Left kidney (tissue), 2 donors: Measurements from ENCODE around the gene LRRC31. TPM values are rescaled to one million over a fixed set of nuclear protein-coding genes. Genes with fewer than 3 reads are reported as not detected.

ENCODE experiments used
- DNase-seq: peaks from one replicate; pipeline ENCODE4 v3.0.0-alpha.2; 2013
- polyA plus RNA-seq: library from polyadenylated mRNA; unstranded; fragments of 120-200 nt; gene quantifications from one replicate; pipeline ENCODE4 v1.2.1, GENCODE V29; 2013; ENCODE audit not compliant: insufficient read length

LRRC31 gene
- polyA plus RNA-seq, 1 donor: 0.38 TPM

DNA sequence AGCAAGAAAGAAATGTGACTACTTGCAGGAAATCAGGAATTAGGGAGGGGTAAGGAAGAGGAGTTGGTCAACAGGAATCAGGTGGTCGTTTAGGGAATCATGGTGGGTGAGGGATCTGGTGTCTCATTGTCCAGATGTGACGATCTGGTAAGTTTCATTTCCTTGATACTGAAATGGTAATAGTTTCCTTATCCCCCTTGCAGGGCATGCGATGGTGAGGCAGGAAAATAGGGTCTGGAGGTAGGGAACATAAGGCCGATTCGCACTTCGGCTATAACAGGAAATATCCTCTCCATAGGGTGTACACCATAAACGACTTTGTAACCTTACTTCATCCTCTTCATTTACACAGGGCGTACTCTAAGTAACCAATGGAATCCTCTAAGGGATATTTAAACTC lies 56.5 kb downstream of the LRRC31 start:
- no peak for DNase-seq

DNA sequence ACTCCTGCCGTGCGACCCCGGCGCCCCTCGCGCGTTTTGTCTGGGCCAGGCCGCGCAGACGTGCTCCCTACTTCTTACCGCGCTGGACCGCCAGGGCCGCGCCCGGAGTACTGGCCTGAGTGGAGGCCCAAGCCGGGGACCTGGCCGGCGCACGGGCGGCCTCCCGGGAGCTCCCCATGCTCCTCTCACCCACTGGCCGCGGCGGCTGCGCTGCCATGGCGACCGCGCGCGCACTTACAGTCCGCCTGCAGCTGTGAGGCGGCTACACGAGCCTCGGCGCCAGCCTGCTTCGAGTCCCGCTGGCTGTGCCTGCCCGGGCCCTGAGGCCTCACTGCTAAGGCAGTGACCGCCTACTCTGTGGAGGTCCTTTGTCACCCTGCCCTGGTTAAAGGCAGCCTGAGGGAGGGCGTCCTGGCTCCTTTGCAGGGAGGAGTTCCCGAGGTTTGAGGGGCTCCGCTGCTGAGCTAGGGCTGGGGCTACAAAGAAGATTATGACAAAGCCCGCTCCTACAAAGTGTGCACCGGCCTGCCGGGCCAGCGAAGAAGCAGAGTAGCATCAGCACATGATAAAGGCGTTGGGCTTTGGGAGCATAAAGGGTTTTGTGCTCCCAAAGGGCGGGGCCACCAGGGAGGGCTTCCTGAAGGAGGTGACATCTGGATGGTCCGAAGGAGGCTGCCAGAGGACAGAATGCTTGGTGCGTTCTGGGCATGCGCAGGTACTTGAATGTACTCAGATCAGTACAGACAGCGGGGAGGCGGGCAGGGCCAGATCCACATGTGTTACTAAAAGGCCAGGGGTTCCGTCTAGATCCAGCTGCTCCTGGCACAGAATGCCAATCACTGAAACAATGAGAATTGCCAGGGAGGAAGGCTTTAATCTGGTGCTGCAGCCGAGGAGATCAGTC lies 57.2 kb downstream of the LRRC31 start, which contains the start of the genes LRRC34 and LRRIQ4:
Gene LRRC34, minus strand, starts transcription at position 573 of the 904 bp plus-strand sequence. Its CDS starts 356 bp downstream, at position 217.
Gene LRRIQ4, plus strand, starts transcription at position 539 of the 904 bp plus-strand sequence. CDS start 9,052 bp downstream, outside the sequence.
- DNase-seq: peak; percentile 73

DNA sequence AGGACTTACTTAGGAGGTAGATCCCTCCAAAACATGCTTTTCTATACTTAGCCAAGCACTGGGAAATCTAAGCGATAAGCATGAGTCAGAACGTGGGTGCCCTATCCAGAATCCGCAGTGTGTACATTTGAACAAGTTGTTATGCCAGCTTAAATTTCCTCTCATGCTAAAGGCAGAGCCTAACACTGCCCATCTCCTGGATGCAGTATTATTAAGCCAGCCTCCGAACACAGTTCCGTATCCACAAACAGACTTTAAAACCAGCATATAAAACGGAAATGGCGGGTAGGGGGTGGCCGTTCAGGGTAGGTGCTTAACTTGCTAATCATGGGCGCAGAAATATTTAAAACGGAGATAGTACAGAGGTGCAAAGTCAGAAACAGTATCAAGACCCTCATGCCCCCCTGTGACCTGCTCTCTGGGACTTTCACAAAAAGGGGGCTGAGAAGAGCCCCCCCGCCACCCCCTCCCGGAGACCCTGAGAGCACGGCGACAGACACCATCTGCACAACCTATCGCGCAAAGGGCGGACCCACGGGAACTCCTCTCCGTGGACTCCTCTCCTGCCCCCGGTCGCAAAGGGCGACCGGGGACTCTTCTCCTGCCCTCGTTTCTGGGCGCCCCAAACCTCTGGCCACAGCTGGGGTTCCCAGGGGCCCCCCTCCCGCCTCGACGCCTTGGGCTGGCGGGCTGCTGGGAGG lies 58.0 kb downstream of the LRRC31 start:
- DNase-seq: peak; percentile 50

GRCh38 chr3:169809230-169809795 lies 60.4 kb downstream of the LRRC31 start:
- no peak for DNase-seq

DNA sequence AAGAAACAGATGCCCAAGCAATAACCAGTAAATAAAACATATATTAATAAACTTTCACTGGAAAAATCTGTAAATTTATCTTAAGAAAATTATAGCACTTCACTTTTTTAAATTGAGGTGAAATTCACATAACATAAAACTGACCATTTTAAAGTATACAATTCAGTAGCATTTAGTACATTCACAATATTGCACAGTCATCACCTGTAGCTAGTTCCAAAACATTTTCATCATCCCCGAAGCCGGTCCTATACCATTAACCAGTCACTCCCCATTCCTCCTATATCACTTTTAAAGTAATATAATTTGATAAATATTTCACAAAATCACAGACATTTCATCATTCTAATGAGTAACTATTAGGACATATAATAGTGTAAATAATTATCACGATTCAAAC lies 65.1 kb downstream of the LRRC31 start:
- DNase-seq: no peak

DNA sequence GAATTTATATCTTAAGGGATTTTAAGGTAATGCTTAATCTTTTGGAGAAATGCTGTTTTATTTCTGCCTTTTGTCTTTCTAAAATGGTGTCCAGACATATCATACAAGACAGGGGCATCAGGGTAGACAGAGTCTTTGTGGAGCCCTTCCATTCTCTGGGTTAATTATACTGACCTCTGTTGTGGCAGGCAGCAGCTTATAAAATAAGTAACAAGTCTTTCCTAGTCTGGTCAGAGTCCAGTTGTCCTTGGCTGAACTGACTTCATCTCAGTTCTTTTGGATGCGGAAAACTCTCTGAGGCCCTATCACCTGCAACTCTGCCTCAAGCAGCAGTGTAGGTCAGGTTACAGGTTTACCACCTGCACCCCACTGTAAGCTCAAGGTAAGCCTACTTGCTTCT lies 77.4 kb downstream of the LRRC31 start:
- no peak for DNase-seq

DNA sequence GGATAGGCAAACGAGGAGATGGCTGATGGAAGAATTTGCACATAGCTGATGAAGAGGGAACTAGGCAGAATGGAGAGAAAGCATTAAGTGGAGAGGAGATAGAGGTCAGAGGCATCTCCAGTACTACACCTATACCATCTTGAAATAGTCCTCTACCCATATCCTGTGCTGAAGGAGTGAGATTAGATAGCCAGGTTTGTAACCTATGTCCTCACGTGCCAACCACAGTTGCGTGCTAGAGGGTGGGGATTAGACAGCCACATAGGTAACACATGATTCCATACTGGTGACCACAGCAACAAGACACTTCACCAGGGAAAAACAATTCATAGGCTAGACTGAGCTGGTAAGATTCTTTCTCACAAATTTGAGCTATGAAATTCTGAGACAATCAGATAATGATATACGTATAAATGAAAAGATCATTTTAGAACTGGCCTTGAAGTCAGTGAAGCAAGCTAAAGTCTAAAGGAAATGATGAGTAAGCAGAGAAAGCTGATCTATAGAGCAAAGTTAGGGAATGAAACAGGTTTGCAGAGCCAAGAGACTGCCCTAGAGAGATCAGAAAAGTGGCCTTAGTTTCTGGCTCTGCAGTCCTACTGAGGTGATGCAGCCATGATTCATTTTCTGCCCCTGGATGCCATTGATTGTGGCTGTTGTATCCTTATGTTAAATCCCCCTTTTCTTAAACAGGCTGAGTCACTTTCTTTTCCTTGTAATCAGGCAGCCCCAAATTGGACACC lies 78.9 kb downstream of the LRRC31 start:
- DNase-seq: no peak

GRCh38 chr3:169790219-169790618 lies 79.5 kb downstream of the LRRC31 start:
- DNase-seq: no peak

Other genes with a start within 250 kb of the LRRC31 start
- gene MECOM, start 206.2 kb downstream of the LRRC31 start, polyA plus RNA-seq: 192 TPM
- gene TERC, start 104.9 kb downstream of the LRRC31 start, polyA plus RNA-seq: 0.35 TPM
- gene ACTRT3, start 100.4 kb downstream of the LRRC31 start, polyA plus RNA-seq: 4.2 TPM
- 31.3 TPM for gene MYNN, start 96.5 kb downstream of the LRRC31 start, polyA plus RNA-seq
- 0.12 TPM for gene LRRIQ4, start 57.1 kb downstream of the LRRC31 start, polyA plus RNA-seq
- 18.1 TPM for gene LRRC34, start 57.0 kb downstream of the LRRC31 start, polyA plus RNA-seq
- gene SAMD7, start 41.6 kb upstream of the LRRC31 start, polyA plus RNA-seq: not detected
- gene SEC62, start 96.9 kb upstream of the LRRC31 start, polyA plus RNA-seq: 199 TPM
- 26.2 TPM for gene GPR160, start 168.1 kb upstream of the LRRC31 start, polyA plus RNA-seq